CD4-positive, alpha-beta memory T cell (primary cell): ENCODE results near the gene C5orf15. TPM values are rescaled to one million over a fixed set of nuclear protein-coding genes. Genes with fewer than 3 reads are reported as not detected.

Experiments used
- CTCF ChIA-PET: fragments of 350-600 bp; sonication (Branson Sonifier 250); formaldehyde crosslinking; loops from one replicate; lab custom pipeline; 2021; ENCODE audit warnings: inconsistent platforms; ENCODE audit not compliant: partially characterized antibody; lab: Charles Lee
- POLR2A ChIA-PET: fragments of 350-600 bp; sonication (Branson Sonifier 250); formaldehyde crosslinking; loops from one replicate; lab custom pipeline; 2021; ENCODE audit not compliant: partially characterized antibody; lab: Charles Lee
- DNase-seq, 5 donors: peaks; one replicate each; pipeline versions ENCODE4 v3.0.0 to v3.0.0-alpha.2; 2020 to 2022; ENCODE audit warnings: mixed read lengths in 1 of 5
- H3K27ac ChIP-seq: one replicate; pipeline ENCODE4 v1.7.0; 2013; ENCODE audit warnings: low read depth, low read length
- H3K27me3 ChIP-seq: 2 replicates; pipeline ENCODE4 v1.7.0; 2013; ENCODE audit warnings: mild to moderate bottlenecking, low read length, moderate library complexity; ENCODE audit not compliant: insufficient read depth
- H3K36me3 ChIP-seq: 2 replicates; pipeline ENCODE4 v1.7.0; 2013; ENCODE audit warnings: mild to moderate bottlenecking, low read length, moderate library complexity; ENCODE audit not compliant: insufficient read depth
- H3K4me1 ChIP-seq: 2 replicates; pipeline ENCODE4 v1.7.0; 2013; ENCODE audit warnings: mild to moderate bottlenecking, low read length, moderate library complexity; ENCODE audit not compliant: insufficient read depth
- H3K4me3 ChIP-seq, 2 donors: one replicate each; pipeline ENCODE4 v1.7.0; 2013; ENCODE audit warnings: low read length in 2 of 2, mild to moderate bottlenecking in 1 of 2
- H3K9me3 ChIP-seq, 2 donors: one replicate each; pipeline ENCODE4 v1.7.0; 2013; ENCODE audit warnings: low read length in 2 of 2, control low read depth in 1 of 2; ENCODE audit not compliant: control insufficient read depth in 1 of 2
- H3K27ac Mint-ChIP-seq, 7 donors: one replicate each; pipeline ENCODE4 v1.8.0; 2020 to 2021; ENCODE audit warnings: mixed read lengths in 7 of 7, mild to moderate bottlenecking in 6 of 7, inconsistent platforms in 3 of 7, moderate library complexity in 3 of 7
- H3K27me3 Mint-ChIP-seq, 2 donors: one replicate each; pipeline ENCODE4 v1.8.0; 2020 to 2021; ENCODE audit warnings: mixed read lengths in 2 of 2
- H3K36me3 Mint-ChIP-seq, 2 donors: one replicate each; pipeline ENCODE4 v1.8.0; 2020 to 2021; ENCODE audit warnings: mixed read lengths in 2 of 2, inconsistent platforms in 1 of 2, mild to moderate bottlenecking in 1 of 2
- H3K4me1 Mint-ChIP-seq, 4 donors: one replicate each; pipeline ENCODE4 v1.8.0; 2020 to 2021; ENCODE audit warnings: mixed read lengths in 4 of 4, mild to moderate bottlenecking in 1 of 4
- H3K4me3 Mint-ChIP-seq, 8 donors: one replicate each; pipeline ENCODE4 v1.8.0; 2020 to 2021; ENCODE audit warnings: mixed read lengths in 8 of 8, mild to moderate bottlenecking in 7 of 8, moderate library complexity in 6 of 8, inconsistent platforms in 3 of 8
- H3K9me3 Mint-ChIP-seq, 8 donors: one replicate each; pipeline ENCODE4 v1.8.0; 2020 to 2021; ENCODE audit warnings: mixed read lengths in 8 of 8, mild to moderate bottlenecking in 5 of 8, inconsistent platforms in 3 of 8, moderate library complexity in 1 of 8
- intact Hi-C: fragments of 100-400 bp; cut with micrococcal nuclease; formaldehyde crosslinking; loops from one replicate; pipeline ENCODE4 v1.15.1; 2023
- polyA plus RNA-seq, 2 donors: library from polyadenylated mRNA; unstranded; fragments of 300-500 nt; fragmentation: Illumina TruSeq; gene quantifications; one replicate each; pipeline ENCODE4 v1.2.3, GENCODE V29; 2021
- total RNA-seq, 2 experiments: library from RNA; stranded (reverse); gene quantifications; one replicate each; pipeline ENCODE4 v1.2.3, GENCODE V29; 2021

The C5orf15 gene
- total and polyA plus RNA-seq, 4 experiments from 2014 or later = 13.3 to 28.8 (median 22.2) TPM

DNA sequence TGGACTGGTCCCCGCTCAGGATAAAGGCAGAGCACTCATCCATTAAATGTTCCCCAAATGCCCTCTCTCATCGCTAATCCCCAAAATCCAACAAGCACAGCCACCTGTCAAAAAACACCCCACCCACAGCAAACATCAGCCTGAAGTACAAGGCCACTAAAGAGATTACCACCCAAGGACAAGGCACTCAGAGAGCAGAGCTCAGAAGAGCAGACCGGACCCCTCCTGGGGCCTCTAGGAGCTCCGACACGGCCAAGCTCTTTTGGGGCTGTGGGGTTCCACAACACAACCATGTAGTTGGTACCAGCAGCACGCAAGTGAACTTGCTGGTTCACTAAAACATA, 26.5 kb upstream of the C5orf15 start:
- intact Hi-C loops = no loop called here
- H3K9me3 Mint-ChIP-seq = no peaks in the 10 kb centered on the region
- CTCF ChIA-PET = interaction anchor here (0.9 to 9.0 kb wide), 2 partner anchors 13 to 24 kb away, joined by 3 to 87 read pairs; no protein-coding TSS in a partner anchor
- no peak for DNase-seq
- H3K27ac Mint-ChIP-seq = peak overlapping the region in 5 of 7 donors; percentile 49 to 87 (median 65)
- Histone ChIP-seq H3K4me3 (no peak overlapping the region), H3K27me3 (no peaks in the 10 kb centered on the region), H3K4me1 (peaks cover 40% of the 10 kb centered on the region), H3K27ac (no peak overlapping the region), H3K36me3 (peaks cover 14% of the 10 kb centered on the region), H3K9me3 (no peaks in the 10 kb centered on the region)
- H3K27me3 Mint-ChIP-seq = no peaks in the 10 kb centered on the region
- POLR2A ChIA-PET = interaction anchor here (3.3 kb wide), 1 partner anchor 10 kb away, joined by 22 read pairs; the partner anchor contains the start of gene VDAC1
- peaks cover 37 to 67% (median 52%) of the 10 kb centered on the region in 4 donors for H3K4me1 Mint-ChIP-seq
- peak overlapping the region in 1 of 8 donors; percentile 39 for H3K4me3 Mint-ChIP-seq
- peaks cover 10 to 26% of the 10 kb centered on the region in 2 donors for H3K36me3 Mint-ChIP-seq

DNA sequence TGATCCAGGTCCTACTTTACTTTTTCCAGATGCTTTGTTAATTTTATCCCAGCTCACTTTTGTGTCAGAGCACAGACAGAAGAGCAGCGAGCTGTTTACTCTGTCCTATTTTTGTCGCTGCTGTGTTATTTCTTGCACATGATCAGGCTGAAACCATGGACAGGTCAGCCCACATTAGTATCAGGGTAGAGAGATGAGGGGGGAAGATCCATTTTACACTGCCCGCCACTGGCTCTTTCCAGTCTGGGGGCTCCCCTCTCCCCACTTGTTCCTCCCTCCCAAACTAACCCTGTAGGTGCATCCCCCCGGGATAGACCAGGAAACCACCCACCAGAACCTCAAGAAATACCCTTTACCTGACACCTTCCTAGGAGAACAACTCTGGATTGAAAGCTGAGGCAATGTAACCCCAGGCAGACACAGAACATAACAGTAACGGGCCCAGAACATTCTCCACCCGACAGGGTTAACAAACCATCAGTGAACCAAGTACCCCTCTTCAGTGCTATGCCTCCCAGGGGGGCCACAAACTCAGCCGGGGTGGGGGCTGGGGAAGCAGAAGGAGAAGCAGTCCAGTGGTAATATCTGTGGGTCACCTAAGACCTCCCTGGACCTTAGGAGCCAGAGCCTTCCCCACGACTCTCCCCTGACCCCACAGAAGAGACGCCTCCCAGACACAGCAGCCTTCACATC, 26.0 kb upstream of the C5orf15 start:
- peaks cover 10 to 28% of the 10 kb centered on the region in 2 donors for H3K36me3 Mint-ChIP-seq
- Histone ChIP-seq H3K9me3 (no peaks in the 10 kb centered on the region), H3K27me3 (no peaks in the 10 kb centered on the region), H3K27ac (no peak overlapping the region), H3K4me1 (peaks cover 35% of the 10 kb centered on the region), H3K36me3 (peaks cover 16% of the 10 kb centered on the region), H3K4me3 (no peak overlapping the region)
- intact Hi-C loops = no loop called here
- no peak for DNase-seq
- peak overlapping the region in 5 of 7 donors; percentile 48 to 77 (median 65) for H3K27ac Mint-ChIP-seq
- H3K27me3 Mint-ChIP-seq = no peaks in the 10 kb centered on the region
- peak overlapping the region in 1 of 8 donors; percentile 39 for H3K4me3 Mint-ChIP-seq
- POLR2A ChIA-PET = interaction anchor here (3.3 kb wide), 1 partner anchor 11 kb away, joined by 22 read pairs; the partner anchor contains the start of gene VDAC1
- CTCF ChIA-PET = interaction anchor here (9.0 kb wide), 1 partner anchor 13 kb away, joined by 87 read pairs; no protein-coding TSS in a partner anchor
- peaks cover 32 to 61% (median 48%) of the 10 kb centered on the region in 4 donors for H3K4me1 Mint-ChIP-seq
- H3K9me3 Mint-ChIP-seq = no peaks in the 10 kb centered on the region

DNA sequence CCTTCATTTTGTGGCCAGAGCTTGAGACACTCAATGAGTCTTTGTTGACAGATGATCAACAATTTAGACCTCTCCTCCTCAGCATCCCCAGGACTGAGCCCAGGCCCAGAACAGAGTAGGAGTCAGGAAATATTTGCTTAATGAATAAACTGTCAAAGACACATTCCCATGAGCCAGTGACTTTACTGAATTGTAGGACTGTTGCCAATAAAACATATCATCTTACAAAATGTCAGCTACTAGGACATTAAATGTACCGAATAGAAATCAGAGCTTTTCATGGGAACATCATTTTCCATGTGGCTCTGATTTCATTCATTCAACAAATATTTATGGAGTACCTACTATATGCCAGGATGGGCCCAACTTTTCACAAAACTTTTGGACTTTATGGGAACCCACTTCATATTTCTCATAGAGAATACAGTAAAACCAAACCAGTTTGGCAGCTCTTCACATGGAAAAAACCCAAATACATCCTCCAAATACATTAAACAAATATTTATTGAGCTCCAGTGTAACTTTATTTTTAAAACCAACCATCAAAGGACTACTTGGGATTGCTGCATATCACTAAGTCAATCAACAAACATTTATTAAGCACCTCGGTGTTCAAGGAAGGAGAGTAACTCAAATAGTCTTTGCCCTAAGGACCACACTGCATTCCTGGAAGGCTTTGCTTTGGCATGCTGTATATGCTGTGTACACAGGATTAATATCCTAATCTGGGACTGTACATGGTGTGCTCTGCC, 24.9 kb upstream of the C5orf15 start:
- Mint-ChIP-seq H3K27me3 (no peaks in the 10 kb centered on the region), H3K4me1 (peaks cover 28 to 52% (median 42%) of the 10 kb centered on the region in 4 donors), H3K9me3 (no peaks in the 10 kb centered on the region), H3K4me3 (peak overlapping the region in 1 of 8 donors; percentile 23), H3K27ac (peak overlapping the region in 4 of 7 donors; percentile 42 to 79 (median 45)), H3K36me3 (peaks cover 15 to 34% of the 10 kb centered on the region in 2 donors)
- no peak overlapping the region for H3K4me3 ChIP-seq
- H3K36me3 ChIP-seq = peaks cover 22% of the 10 kb centered on the region
- ChIA-PET CTCF (interaction anchor here (1.1 to 9.0 kb wide), 4 partner anchors 8 to 19 kb away, joined by 3 to 87 read pairs (median 4); no protein-coding TSS in a partner anchor), POLR2A (interaction anchor here (1.5 to 3.3 kb wide), 2 partner anchors 10 to 12 kb away, joined by 7 to 22 read pairs; partner anchors contain the start of gene VDAC1)
- no peak overlapping the region for H3K27ac ChIP-seq
- DNase-seq = no peak
- H3K4me1 ChIP-seq = peaks cover 32% of the 10 kb centered on the region
- no peaks in the 10 kb centered on the region for H3K9me3 ChIP-seq
- intact Hi-C loops = no loop called here
- no peaks in the 10 kb centered on the region for H3K27me3 ChIP-seq

DNA sequence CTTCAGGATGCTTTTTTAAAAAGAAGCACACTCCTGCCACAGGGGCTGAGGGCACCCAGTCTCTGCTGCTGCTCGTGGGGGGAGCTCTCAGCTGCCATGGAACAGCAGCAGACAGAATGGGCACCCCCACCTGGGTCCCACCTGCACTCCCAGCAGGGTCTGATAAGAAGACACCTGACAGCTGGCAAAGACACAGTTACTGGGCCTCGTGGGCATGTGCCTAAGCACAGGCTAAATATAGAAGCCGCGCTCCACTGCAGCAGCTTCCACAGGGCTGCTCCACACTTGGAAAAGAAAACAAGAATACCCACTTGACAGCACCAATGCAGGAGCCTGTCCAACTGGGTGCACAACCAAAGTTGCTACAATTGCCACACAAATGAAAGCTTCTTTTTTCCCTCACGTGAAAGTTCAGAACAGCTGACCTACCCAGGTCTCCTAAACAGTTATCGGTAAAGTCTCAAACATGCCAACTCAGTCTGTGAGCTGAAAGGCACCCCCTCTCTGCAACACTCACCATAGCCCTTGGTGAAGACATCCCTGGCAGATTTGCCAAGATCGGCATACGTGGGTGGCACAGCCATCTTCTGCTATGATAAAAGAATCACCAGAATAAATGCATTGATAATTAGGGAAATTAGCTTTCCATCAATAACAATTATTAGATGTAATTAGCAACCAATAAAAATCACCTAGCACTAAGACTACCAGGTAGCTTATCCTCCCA, 24.2 kb upstream of the C5orf15 start:
- Mint-ChIP-seq H3K27ac (peak overlapping the region in 3 of 7 donors; percentile 46 to 74 (median 57)), H3K4me1 (peaks cover 27 to 47% (median 37%) of the 10 kb centered on the region in 4 donors), H3K27me3 (no peaks in the 10 kb centered on the region), H3K4me3 (no peak overlapping the region), H3K36me3 (peaks cover 19 to 38% of the 10 kb centered on the region in 2 donors), H3K9me3 (no peaks in the 10 kb centered on the region)
- Histone ChIP-seq H3K4me3 (no peak overlapping the region), H3K27ac (no peak overlapping the region), H3K4me1 (peaks cover 32% of the 10 kb centered on the region), H3K27me3 (no peaks in the 10 kb centered on the region), H3K36me3 (peaks cover 22% of the 10 kb centered on the region), H3K9me3 (no peaks in the 10 kb centered on the region)
- CTCF ChIA-PET = interaction anchor here (1.1 to 9.0 kb wide), 4 partner anchors 9 to 18 kb away, joined by 3 to 87 read pairs (median 4); no protein-coding TSS in a partner anchor
- POLR2A ChIA-PET = interaction anchor here (1.5 kb wide), 1 partner anchor 11 kb away, joined by 7 read pairs; the partner anchor contains the start of gene VDAC1
- intact Hi-C loops = no loop called here
- no peak for DNase-seq

DNA sequence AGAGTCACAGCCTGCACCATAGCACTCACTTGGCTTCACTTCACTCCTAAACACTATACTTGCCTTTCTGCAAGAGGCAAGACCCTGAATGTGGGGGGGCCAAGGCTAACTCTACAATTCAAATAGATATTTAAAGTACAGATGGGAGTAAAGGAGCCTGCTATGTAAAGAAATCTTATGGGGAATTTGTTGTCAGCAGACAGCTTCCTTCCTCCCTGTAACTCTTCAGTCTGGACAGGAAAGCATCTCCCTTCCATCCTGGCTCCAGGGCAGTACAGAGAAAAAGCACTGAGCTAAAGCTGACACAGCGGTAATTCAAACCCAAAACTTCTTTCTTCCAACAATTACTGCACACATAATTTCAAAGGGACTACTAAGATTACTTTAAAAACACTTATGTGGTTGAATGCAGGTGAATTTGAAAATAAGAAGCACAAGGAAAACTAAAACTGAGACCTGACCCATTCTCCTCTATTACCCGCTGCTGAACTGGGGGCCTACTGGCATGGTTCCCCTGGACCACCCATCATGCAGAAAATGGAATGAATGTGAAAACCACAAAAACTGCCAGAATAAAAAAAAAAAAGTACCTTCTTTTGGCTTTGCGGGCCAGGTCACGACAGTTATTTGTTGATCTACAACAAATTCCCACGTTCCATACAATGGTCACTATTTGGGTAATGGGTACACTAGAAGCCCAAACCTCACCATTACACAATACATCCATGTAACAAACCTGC, 22.9 kb upstream of the C5orf15 start:
- H3K27me3 ChIP-seq = no peaks in the 10 kb centered on the region
- peaks cover 22% of the 10 kb centered on the region for H3K4me1 ChIP-seq
- H3K27me3 Mint-ChIP-seq = no peaks in the 10 kb centered on the region
- no peaks in the 10 kb centered on the region for H3K9me3 ChIP-seq
- H3K36me3 Mint-ChIP-seq = peaks cover 20 to 43% of the 10 kb centered on the region in 2 donors
- no peak for DNase-seq
- H3K27ac Mint-ChIP-seq = peak overlapping the region in 2 of 7 donors; percentile 15 to 17
- CTCF ChIA-PET = interaction anchor here (1.0 to 9.0 kb wide), 2 partner anchors 10 to 11 kb away, joined by 4 to 87 read pairs; no protein-coding TSS in a partner anchor
- intact Hi-C loops = no loop called here
- H3K4me3 Mint-ChIP-seq = no peak overlapping the region
- peaks cover 22% of the 10 kb centered on the region for H3K36me3 ChIP-seq
- no peak overlapping the region for H3K4me3 ChIP-seq
- no peaks in the 10 kb centered on the region for H3K9me3 Mint-ChIP-seq
- POLR2A ChIA-PET = no interaction called here
- no peak overlapping the region for H3K27ac ChIP-seq
- peaks cover 23 to 38% (median 30%) of the 10 kb centered on the region in 4 donors for H3K4me1 Mint-ChIP-seq

DNA sequence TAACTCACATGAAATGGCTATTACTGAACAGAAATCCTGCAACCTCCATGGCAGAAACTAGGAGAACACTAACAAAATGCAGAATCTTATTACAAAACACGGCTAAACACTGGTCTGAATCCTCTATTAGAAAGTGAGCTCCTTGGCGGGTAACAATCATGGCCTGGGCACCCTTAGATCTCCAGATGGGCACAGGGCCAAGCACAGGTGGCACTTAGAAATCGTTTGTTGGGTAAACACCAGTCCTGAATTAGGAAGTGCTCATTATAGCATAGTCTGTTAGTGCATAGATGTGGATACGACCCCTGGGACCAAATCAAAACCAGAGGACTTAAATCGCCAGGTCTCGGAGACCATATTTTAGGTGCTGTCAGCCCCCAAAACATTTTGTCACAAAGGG, 22.0 kb upstream of the C5orf15 start:
- peaks cover 26 to 50% of the 10 kb centered on the region in 2 donors for H3K36me3 Mint-ChIP-seq

More for the DNA sequence above, 22.0 kb upstream of the C5orf15 start:
- no peaks in the 10 kb centered on the region for H3K27me3 ChIP-seq
- DNase-seq = no peak
- no peak overlapping the region for H3K4me3 Mint-ChIP-seq
- peaks cover 22% of the 10 kb centered on the region for H3K36me3 ChIP-seq
- H3K4me1 Mint-ChIP-seq = peaks cover 21 to 29% (median 25%) of the 10 kb centered on the region in 4 donors
- peak overlapping the region in 1 of 7 donors; percentile 43 for H3K27ac Mint-ChIP-seq
- no peaks in the 10 kb centered on the region for H3K27me3 Mint-ChIP-seq
- no peaks in the 10 kb centered on the region for H3K9me3 ChIP-seq
- no peak overlapping the region for H3K27ac ChIP-seq
- CTCF ChIA-PET = interaction anchor here (1.0 kb wide), 1 partner anchor 10 kb away, joined by 4 read pairs; no protein-coding TSS in a partner anchor
- H3K4me3 ChIP-seq = no peak overlapping the region
- intact Hi-C loops = no loop called here
- POLR2A ChIA-PET = no interaction called here
- H3K4me1 ChIP-seq = peaks cover 13% of the 10 kb centered on the region
- no peaks in the 10 kb centered on the region for H3K9me3 Mint-ChIP-seq
